Left ventricle myocardium inferior (tissue), 1 donor: ENCODE data around the gene C19orf81. TPM values are rescaled to one million over a fixed set of nuclear protein-coding genes. Genes with fewer than 3 reads are reported as not detected.

Experiments
- DNase-seq: peaks from one replicate; pipeline ENCODE4 v3.0.0-alpha.2; 2020
- H3K27ac ChIP-seq: fragments of 200-600 bp; replicated peaks from 2 replicates; pipeline ENCODE4 v1.8.0; 2021
- H3K27me3 ChIP-seq: fragments of 200-600 bp; 2 replicates; pipeline ENCODE4 v1.8.0; 2021; ENCODE audit warnings: low read depth
- H3K36me3 ChIP-seq: fragments of 200-600 bp; 2 replicates; pipeline ENCODE4 v1.8.0; 2021
- H3K4me1 ChIP-seq: fragments of 200-600 bp; 2 replicates; pipeline ENCODE4 v1.8.0; 2021
- H3K4me3 ChIP-seq: fragments of 200-600 bp; 2 replicates; pipeline ENCODE4 v1.8.0; 2021; ENCODE audit warnings: mild to moderate bottlenecking, moderate library complexity
- H3K9me3 ChIP-seq: fragments of 200-600 bp; replicated peaks from 2 replicates; pipeline ENCODE4 v1.8.0; 2021
- CTCF ChIP-seq: fragments of 200-600 bp; IDR thresholded peaks from 2 replicates; pipeline ENCODE4 v1.8.0; 2021; ENCODE audit warnings: antibody characterized with exemption, mild to moderate bottlenecking, borderline replicate concordance
- intact Hi-C: fragments of 100-400 bp; cut with micrococcal nuclease; formaldehyde crosslinking; loops from one replicate; pipeline ENCODE4 v1.11.0; 2022
- total RNA-seq: library from RNA; stranded (reverse); fragmentation: NEBNext Ultra II Directional; extraction: Animal tissue kit (Norgen Biotek cat#: 25700); gene quantifications from one replicate; pipeline ENCODE4 v1.2.1, GENCODE V29; 2021
- donor health status: DM: no; HTN: yes; CAD: no; lungs with severe emphysema.

Gene C19orf81
- total RNA-seq, 1 donor from 2014 or later, result 3.6 TPM

- H3K4me3 ChIP-seq, result no peak overlapping the region
- no peak overlapping the region for H3K27ac ChIP-seq
- no peaks in the 10 kb centered on the region for H3K4me1 ChIP-seq
- peaks cover 82% of the 10 kb centered on the region for H3K27me3 ChIP-seq
- intact Hi-C loops, result no loop called here
- DNase-seq, result no peak
- no peaks in the 10 kb centered on the region for H3K36me3 ChIP-seq
- TF ChIP-seq CTCF, result peak; percentile 63
- no peaks in the 10 kb centered on the region for H3K9me3 ChIP-seq
These were observed 56.3 kb downstream of the C19orf81 start for GRCh38 chr19:50705422-50706019.

GRCh38 chr19:50706387-50706786 is 57.1 kb downstream of the C19orf81 start:
- DNase-seq, result no peak

GRCh38 chr19:50708179-50708879 is 59.1 kb downstream of the C19orf81 start:
- H3K36me3 ChIP-seq, result no peaks in the 10 kb centered on the region
- DNase-seq, result no peak
- no peaks in the 10 kb centered on the region for H3K9me3 ChIP-seq
- TF ChIP-seq CTCF, result no peak
- peaks cover 82% of the 10 kb centered on the region for H3K27me3 ChIP-seq
- no peaks in the 10 kb centered on the region for H3K4me1 ChIP-seq
- intact Hi-C loops, result no loop called here
- H3K4me3 ChIP-seq, result no peak overlapping the region
- H3K27ac ChIP-seq, result no peak overlapping the region

More at GRCh38 chr19:50706387-50706786, 57.1 kb downstream of the C19orf81 start:
- Histone ChIP-seq H3K27me3 (peaks cover 82% of the 10 kb centered on the region), H3K36me3 (no peaks in the 10 kb centered on the region), H3K4me1 (no peaks in the 10 kb centered on the region), H3K4me3 (no peak overlapping the region), H3K9me3 (no peaks in the 10 kb centered on the region), H3K27ac (no peak overlapping the region)
- TF ChIP-seq CTCF, result no peak
- intact Hi-C loops, result no loop called here

Other genes with a start within 250 kb of the C19orf81 start
- gene SPIB, start 230.5 kb upstream of the C19orf81 start, total RNA-seq, result not detected
- gene MYBPC2, start 216.6 kb upstream of the C19orf81 start, total RNA-seq, result not detected
- 97.7 TPM for gene EMC10, start 172.9 kb upstream of the C19orf81 start, total RNA-seq
- 1.3 TPM for gene GARIN5A, start 172.6 kb upstream of the C19orf81 start, total RNA-seq
- 28.6 TPM for gene JOSD2, start 138.3 kb upstream of the C19orf81 start, total RNA-seq
- gene ASPDH, start 135.5 kb upstream of the C19orf81 start, total RNA-seq, result not detected
- gene LRRC4B, start 81.0 kb upstream of the C19orf81 start, total RNA-seq, result 0.47 TPM
- 0.22 TPM for gene SYT3, start 9.6 kb upstream of the C19orf81 start, total RNA-seq
- gene SHANK1, start 70.4 kb downstream of the C19orf81 start, total RNA-seq, result 0.25 TPM
- 6.2 TPM for gene CLEC11A, start 73.9 kb downstream of the C19orf81 start, total RNA-seq
- gene GPR32, start 121.0 kb downstream of the C19orf81 start, total RNA-seq, result not detected
- gene ACP4, start 141.0 kb downstream of the C19orf81 start, total RNA-seq, result not detected
- gene KLK1, start 174.3 kb downstream of the C19orf81 start, total RNA-seq, result 0.41 TPM
- gene KLK15, start 184.1 kb downstream of the C19orf81 start, total RNA-seq, result not detected
- gene KLK3, start 205.5 kb downstream of the C19orf81 start, total RNA-seq, result not detected
- gene KLK2, start 224.0 kb downstream of the C19orf81 start, total RNA-seq, result not detected